Measurements from ENCODE around the gene SLC7A5. TPM values are rescaled to one million over a fixed set of nuclear protein-coding genes. Genes with fewer than 3 reads are reported as not detected.

SLC7A5 gene
- total and polyA plus RNA-seq, 2 of the 13 experiments (the other 11 are each of a cell fraction or from before 2014, with no cell fraction given): 79.6 to 155 TPM

GRCh38 chr16:87850009-87851006 is 19.0 kb downstream of the SLC7A5 start (continued):
- TF ChIP-seq HNRNPH1 (optimal IDR thresholded peaks at IDR 0.05; ENCODE audit: low read depth, low read length): no peak
- TF ChIP-seq ZNF549 (CRISPR knock-in tag; IDR thresholded peaks at IDR 0.05): no peak
- TF ChIP-seq KLF13 (CRISPR knock-in tag; IDR thresholded peaks at IDR 0.05): peak; percentile 74; the same call in 1 of the 2 replicates
- TF ChIP-seq SKIL (CRISPR knock-in tag; IDR thresholded peaks at IDR 0.05; ENCODE audit: borderline replicate concordance): peak; percentile 94
- TF ChIP-seq ZNF143 (CRISPR knock-in tag; IDR thresholded peaks at IDR 0.05): peak; percentile 51; the same call in 1 of the 2 replicates
- TF ChIP-seq, protein P1, sequence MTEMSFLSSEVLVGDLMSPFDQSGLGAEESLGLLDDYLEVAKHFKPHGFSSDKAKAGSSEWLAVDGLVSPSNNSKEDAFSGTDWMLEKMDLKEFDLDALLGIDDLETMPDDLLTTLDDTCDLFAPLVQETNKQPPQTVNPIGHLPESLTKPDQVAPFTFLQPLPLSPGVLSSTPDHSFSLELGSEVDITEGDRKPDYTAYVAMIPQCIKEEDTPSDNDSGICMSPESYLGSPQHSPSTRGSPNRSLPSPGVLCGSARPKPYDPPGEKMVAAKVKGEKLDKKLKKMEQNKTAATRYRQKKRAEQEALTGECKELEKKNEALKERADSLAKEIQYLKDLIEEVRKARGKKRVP (CRISPR knock-in tag; IDR thresholded peaks at IDR 0.05): peak; percentile 38 to 75; a peak in 3 of 4 replicates
- 0 out of 2 replicates have a peak, but pooled peaks have one; percentile 67 for TF ChIP-seq ZNF674 (CRISPR knock-in tag; IDR thresholded peaks at IDR 0.05; ENCODE audit: low read depth)
- TF ChIP-seq TBX2 (CRISPR knock-in tag; IDR thresholded peaks at IDR 0.05; ENCODE audit: borderline replicate concordance): peak; percentile 97
- peak; percentile 90 for TF ChIP-seq ZNF501 (CRISPR knock-in tag; IDR thresholded peaks at IDR 0.05)
- TF ChIP-seq KAT8 (CRISPR knock-in tag; IDR thresholded peaks at IDR 0.05): peak; percentile 65; the same call in 1 of the 2 replicates
- peak; percentile 97; the same call in 1 of the 2 replicates for TF ChIP-seq ZNF512B (CRISPR knock-in tag; IDR thresholded peaks at IDR 0.05; ENCODE audit: borderline replicate concordance)
- peak; percentile 81 for TF ChIP-seq HNF4G (IDR thresholded peaks at IDR 0.05; ENCODE audit: borderline replicate concordance, low read depth, low read length)
- peak; percentile 94 for TF ChIP-seq HNF4G (CRISPR knock-in tag; IDR thresholded peaks at IDR 0.05; ENCODE audit: borderline replicate concordance, low read depth)
- TF ChIP-seq NR3C1 (CRISPR knock-in tag; IDR thresholded peaks at IDR 0.05): no peak
